Retina (tissue), 1 donor: Measurements from ENCODE around the gene CDH8.
A peak's percentile ranks its signal among the peaks of the same experiment; 100 is the strongest.

Experiments used
- DNase-seq: peaks from one replicate; pipeline ENCODE4 v3.0.0-alpha.2; 2016

CDH8 gene

GRCh38 chr16:62029947-62030346 lies 6.3 kb downstream of the CDH8 start:
- DNase-seq: no peak

GRCh38 chr16:62022688-62023087 lies 13.6 kb downstream of the CDH8 start:
- no peak for DNase-seq

GRCh38 chr16:62021161-62021581 lies 15.1 kb downstream of the CDH8 start:
- no peak for DNase-seq

GRCh38 chr16:62020681-62021080 lies 15.6 kb downstream of the CDH8 start:
- DNase-seq: no peak

DNA sequence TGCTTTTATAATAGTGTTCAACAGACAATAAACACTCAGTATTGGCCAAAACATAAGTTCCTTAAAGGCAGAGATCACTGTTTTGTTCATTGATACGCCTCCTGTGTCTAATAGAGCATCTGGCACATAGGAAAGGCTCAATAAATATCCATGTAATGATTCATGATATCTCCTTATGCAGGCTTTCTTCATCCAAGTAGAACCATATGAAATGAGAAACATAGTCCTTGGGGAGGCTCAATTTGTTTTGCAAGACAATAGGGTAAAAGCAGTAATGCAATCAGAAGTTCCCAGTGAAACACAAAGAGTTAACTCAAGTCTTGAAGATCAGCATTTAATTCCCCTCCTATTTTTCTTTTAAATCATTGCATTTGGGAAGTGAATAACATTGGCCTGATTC lies 16.4 kb downstream of the CDH8 start:
- no peak for DNase-seq

DNA sequence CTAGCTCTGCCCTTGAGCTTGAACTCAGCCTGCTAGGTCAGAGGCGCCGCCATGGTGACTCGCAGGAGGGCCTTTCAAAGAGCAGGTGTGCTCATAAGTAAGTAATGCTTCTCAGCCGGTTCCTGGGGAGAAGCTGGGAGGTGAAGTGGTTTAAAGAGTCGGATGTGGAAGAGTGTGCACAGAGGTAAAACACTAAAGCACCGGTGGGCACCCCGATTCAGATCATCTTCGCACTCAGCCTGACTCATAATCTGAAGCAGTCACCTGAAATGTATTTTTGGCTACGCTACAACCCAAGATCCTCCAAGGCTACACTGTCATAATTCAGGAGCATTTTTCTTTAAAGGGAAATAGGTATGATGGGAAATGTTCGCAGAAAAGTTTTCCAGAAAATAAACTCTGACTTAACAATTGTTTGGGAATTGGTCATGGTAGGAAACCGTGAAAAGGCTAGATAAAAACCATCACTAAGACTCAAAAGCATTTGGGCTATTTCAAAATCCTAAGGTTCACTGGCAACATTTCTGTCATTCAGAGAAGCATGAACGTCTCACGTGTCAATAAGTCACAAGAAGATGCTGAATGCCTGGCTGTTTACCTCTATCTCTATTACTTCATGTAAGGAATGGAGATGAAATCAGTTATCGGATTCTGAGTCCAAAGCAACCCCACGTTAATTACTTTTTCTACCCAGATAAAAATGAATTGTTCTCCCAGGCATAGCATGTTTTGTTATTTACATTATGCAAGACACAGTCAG lies 17.8 kb downstream of the CDH8 start:
- no peak for DNase-seq

DNA sequence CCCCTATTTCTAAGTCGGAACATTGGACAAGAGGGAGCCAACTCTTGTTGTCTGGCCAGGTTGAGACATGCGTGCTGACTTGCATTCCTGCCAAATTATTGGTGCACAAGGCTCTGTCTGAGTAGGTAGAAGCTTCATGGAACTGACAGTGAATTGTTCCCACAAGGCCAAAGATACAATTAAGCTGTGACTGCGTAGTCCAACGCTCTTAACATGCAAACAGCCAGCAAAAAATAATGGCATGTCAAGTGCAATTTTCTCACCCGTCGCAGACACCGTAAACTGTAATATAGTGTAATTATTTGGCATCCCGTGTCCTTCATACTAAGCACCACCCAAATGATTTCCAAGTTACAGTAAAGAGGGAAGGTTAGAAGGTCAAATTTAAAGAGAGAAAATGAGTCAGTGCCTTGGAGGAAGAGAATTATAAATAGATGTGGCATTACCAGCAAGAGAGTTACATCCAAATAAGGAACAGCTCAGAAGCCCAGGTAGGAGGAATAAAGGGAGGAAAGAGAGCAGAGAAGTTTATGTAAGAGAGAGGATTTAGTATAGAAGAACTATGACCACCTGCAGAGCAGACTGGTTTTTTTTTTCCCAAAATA lies 21.8 kb downstream of the CDH8 start:
- DNase-seq: peak; percentile 33

DNA sequence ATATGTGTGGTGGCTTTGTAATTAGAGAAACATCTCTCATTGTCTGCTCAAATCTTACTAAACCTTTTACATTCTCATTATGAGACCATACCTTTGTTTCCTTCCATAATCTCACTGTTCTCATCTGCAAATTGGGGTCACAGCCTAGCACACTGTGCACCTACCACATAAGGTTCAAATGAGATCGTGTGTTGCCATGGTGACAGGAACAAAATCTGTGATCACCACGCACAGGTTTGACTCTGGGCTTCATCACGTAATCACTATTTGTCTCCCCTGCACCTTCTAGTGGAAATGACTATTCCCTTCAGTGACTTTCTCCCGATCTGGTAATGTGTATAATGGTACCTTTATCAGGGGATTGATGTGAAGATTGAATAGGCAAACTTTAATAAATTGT lies 26.1 kb downstream of the CDH8 start:
- no peak for DNase-seq

GRCh38 chr16:61998460-61998859 lies 37.8 kb downstream of the CDH8 start:
- no peak for DNase-seq

DNA sequence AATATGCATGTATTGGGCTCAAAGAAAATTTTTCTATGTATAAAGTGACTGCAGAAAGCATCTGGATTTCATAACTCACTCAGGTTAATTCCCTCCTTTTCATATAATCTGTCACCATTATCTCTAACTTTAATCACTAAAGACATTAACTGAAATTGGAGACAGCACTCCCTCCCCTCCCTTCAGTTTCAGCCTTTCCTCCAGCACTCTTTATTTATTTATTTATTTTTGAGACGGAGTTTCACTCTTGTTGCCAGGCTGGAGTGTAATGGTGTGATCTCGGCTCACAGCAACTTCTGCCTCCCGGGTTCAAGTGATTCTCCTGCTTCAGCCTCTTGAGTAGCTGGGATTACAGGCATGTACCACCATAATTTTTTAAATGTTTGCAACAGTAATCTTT lies 43.1 kb downstream of the CDH8 start:
- no peak for DNase-seq

DNA sequence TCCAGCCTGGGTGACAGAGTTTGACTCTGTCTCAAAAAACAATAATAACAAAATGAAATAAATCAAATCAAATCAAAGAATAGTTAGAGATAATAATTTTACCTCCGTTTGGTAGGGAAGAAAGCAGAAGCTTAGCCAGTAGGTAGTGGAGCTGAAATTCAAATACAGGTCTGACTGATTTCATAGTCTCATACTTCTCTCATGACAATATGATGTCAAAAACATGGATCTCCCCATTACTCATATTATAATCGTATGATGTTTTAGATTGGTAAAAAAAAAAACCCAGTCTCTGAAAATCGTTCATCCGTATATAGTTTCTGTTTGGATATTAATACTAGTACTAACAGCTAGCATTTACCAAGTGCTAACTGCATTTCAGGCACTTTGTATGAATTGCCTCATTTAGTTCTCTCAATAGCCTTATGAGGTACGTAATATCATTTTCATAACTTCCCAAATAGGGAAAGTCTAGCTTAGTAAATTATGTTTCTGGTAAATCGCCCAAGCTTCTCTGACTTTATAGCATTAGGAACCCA lies 48.7 kb downstream of the CDH8 start:
- no peak for DNase-seq

- no peak for DNase-seq
Observed at GRCh38 chr16:61969077-61969382, 67.2 kb downstream of the CDH8 start.

- no peak for DNase-seq
Observed at GRCh38 chr16:61968242-61969076, 67.8 kb downstream of the CDH8 start.

DNA sequence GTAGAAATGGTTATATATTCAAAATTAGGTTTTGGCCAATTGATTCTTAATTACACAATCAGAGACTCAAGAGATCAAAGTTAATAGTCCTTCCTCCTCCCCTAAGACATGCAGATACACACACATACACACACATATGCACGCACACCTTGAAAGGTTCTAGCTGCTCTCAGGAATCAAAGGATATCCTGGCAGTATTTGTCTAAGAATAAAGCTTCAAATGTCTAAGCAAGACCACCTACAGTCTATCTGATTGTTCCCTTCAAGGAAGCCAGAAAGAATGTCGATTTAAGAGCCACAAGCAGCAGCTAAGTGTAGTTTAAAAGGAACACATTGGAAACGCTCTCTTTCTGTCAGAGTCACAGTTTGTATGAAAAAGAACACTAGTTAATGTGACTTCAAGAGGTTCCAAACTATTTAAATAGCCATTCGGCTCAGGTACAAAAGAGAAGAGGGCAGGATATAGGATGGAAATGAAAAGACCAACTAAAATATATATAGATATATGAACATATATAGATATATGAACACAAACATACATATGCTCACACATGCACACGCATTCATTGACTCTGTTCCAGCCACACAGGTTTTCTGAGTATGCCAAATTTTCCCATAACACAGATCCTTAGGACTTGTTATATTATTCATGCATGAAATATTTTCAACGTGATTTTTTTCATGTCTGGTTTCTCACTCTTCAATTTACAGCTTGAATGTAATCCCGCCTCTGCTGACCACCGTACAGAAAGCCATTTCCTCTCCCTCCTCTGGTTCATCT lies 79.0 kb downstream of the CDH8 start:
- DNase-seq: no peak

GRCh38 chr16:61952841-61953240 lies 83.4 kb downstream of the CDH8 start:
- no peak for DNase-seq

- no peak for DNase-seq
Observed at GRCh38 chr16:61948414-61948813, 87.8 kb downstream of the CDH8 start.

DNA sequence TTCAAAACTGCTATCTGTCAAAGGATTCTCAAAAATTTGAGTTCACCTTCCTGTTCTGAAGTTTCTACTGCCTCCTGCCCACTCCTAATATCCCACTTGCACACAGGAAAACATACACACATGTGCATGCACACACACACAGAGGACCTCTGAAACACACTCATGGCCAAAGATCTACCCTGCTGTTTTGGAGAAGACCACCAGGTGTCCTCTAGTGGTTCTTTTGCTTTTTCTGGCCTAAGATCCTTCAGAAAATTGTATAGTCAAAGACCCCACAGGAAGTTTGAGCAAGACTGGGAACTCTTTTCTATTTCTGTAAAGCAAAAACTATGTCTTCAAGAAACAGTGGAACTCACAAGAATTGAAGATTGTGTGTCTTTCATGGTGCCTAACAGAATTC lies 90.2 kb downstream of the CDH8 start:
- no peak for DNase-seq

DNA sequence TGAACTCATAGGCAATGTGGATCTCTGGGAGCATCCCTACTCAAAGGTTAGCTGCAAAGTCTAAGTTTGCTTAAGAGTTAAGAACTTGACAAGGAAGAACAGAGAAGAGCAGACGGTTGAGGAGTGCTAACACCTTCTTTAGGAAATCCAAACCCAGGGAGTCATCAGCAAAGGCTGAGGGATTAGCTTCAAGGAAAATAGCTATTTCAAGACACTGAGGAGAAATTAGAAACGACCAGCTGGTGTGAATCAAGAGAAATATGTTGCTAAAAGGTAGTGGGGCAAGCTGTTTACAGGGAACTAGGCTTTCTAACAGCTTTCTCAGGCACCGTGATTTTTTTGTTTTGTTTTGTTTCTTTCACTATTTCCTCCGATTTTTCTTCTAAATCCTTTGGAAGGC lies 90.7 kb downstream of the CDH8 start:
- DNase-seq: no peak

DNA sequence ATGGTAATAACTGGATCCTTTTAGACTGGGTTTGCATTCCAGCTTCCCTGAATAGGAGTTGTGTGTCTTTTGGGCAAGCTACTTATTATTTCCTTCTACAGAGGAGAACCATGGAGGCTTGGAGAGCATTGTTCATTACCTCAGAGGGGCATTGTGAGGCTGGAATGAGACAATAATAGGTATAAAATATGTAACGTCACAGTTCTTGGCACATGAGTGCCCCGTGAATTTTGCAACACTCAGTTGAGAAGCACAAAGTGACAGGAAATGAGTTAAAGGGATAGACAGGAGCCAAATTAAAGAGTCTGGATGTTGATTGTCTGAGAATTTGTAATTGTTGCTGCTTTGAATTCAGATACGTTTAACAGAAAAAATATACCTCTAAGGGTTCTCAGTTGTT lies 92.2 kb downstream of the CDH8 start:
- DNase-seq: no peak

- DNase-seq: no peak
Observed at GRCh38 chr16:61940611-61941010, 95.6 kb downstream of the CDH8 start.

- DNase-seq: no peak
Observed at GRCh38 chr16:61937646-61938045, 98.6 kb downstream of the CDH8 start.

DNA sequence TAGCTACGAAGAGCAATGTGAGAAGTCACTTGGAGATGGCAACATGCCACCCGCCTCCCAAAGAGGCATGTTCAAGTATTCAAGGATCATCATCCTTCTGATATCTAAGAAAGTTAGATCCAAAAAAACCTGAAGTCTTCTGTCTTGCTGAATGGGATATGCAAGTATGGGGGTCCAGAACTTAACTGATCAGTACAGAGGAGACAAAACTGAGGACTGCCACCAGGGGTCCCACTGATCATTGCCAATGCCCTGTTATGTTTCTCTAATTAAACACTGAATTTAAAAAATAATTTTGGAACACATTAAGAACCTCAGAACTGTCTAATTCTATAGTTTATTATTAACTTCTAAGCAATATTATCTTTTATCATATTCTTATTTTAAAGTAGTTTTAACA lies 99.7 kb downstream of the CDH8 start:
- no peak for DNase-seq

DNA sequence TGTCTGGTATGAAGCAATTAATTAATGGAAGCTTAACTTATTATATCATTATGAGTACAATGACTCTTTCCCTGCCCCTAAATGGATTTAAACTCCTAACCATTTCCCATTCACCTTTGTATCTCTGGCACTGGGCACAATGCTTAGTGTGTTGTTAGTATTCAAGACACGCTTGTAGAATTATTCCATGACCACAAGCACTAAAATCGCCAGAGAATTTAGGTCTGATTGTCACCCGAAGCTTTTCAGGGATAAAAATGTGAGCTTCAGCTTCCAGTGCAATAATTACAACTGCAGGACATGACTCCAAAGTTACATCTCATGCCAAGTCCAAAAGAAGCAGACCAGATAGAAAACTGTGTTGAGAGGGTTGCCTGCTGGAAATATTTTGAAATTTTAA lies 101.6 kb downstream of the CDH8 start:
- DNase-seq: no peak
